ACHN (cell line): ENCODE results near the gene SAMD4A.
A peak's percentile ranks its signal among the peaks of the same experiment; 100 is the strongest.

Experiments used
- DNase-seq: peaks from one replicate; pipeline ENCODE4 v3.0.0-alpha.2; 2015
- in situ Hi-C: cut with HindIII; loops from 2 replicates; pipeline ENCODE4 v1.10.0; 2017; ENCODE audit warnings: low sequenced_read_pairs, low pct_ligation_motif_present, low pct_unique_long_range_greater_than_20kb

Gene SAMD4A

DNA sequence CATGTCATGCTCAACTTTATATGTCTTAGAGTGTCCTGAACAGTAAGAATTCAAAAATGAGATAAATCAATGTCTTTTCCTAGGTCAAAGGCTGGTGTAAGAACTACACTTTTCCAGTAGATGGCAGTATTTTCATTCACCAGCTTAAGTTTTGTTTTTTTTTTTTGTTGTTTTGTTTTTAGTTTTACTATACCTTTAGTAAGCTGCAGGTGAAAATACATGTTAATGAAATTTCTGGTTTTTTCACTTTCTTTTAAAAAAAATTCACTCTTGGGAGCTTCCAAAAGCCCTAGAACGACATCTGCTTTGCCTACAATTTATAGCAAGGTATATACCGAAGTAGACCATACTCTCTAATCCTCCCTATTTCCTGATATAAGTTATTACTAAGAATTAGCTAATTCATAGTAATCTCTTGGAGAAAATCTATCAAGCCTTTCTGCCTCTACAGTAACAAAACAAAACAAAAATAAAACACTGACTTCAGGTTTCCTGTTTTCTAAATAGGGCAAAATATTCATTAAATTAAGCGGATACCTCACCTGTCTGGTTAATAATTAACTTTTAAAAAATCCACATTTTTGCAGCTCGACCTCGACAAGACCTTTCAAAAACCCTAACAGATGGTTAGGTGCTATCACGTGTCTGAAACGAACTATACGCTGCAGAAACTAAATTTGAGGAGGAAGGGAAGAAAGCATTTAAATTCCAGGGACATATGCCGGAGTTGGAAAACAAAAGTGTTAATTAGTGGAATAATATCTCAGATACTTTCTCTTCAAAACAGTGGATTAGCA, 2.7 kb upstream of the SAMD4A start:
- DNase-seq: peak; percentile 58
- in situ Hi-C loops: no loop called here

DNA sequence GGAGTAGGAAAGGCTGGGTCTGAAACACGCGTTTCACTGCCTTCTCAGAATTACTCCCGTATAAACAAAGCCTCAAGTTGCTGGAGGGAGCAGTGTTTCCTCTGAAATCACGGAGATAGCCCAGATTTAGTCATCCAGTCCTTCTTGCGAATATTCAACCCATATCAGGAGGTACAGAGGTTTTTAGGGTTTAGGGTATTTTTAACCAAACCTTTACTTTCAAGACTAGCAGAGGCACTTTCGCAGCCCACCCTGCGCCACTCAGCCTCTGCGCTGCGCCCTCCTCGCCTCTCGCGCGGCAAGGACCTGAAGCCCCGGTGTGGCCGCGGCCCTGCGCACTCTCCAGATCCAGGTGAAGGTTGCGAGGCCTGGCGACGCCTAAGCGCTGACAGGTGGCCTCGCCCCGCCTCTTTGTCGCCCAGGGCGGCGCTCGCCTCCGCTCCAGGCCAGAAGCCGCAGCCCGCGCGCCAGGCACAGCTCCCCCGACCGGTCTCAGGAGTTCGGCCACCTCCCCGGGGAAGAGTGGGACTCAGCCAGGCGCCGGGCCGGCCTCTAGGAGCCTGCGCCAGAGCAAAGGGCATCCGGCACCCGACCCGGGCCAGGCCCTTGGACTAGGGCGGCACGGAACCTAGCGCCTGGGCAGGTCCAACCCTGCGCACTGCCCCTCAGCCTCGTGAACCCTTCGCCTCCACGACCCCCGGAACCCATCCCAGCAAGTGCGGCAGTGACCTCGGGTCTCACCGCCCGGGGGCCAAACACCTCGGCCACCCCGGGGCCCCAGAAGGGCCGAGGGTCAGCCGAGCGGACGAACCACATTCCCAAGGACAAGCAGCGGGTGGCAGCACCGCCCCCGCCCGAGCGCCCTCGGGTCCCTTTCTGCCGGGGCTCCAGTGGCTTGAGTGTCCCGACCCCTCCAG, 1.8 kb upstream of the SAMD4A start:
- in situ Hi-C loops: no loop called here
- DNase-seq: peak; percentile 59

DNA sequence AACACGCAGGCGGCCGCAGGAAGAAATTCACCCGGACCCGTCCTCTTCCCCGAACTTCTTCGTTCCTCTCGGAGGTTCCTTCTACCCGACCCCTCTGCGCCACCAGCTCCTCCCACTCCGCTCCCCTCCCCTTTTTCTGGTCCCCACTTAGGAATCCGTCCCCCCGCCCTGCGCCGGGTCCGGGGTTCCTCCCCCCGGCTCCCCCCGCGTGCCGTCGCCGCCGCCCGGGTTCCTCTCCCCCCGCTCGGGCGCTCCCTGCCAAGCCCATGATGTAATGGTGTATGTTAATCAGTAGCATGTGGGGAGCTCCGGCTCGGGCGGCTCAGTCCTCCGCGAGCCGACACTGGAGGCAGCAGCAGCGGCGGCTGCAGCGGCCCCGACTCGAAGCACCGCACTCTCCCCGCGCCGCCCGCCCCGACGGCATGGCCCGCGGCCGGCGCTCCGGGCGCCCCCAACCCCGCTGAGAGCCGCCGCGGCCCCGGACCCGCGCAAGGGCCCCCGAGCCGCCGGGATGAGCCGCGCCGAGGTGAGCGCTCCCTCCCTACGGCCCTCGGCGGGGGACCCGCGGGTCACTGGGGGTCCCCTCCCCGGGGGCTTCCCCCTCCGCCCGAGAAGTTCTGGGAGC, 1.0 kb upstream of the SAMD4A start:
- in situ Hi-C loops: no loop called here
- DNase-seq: peak; percentile 91

DNA sequence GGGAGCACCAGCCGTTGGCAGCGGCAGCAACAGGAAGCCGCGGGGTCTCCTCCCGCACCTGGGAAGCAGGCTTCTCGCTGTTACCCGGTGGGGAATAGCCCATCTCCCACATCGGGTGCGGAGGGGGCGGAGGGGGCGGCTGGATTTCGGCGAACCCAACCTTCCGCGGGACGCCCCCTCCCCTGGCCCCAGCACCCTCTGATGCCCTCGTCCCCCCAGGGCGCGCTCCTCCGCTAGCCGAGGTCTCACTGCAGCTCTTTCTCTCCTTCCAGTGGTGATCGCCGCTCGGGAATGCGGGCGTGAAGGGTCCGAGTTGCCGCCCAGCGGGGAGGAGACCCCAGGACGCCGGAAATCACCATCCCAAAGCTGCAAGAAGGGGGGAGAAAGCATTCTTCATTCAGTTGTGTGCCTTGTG, 303 bp downstream of the SAMD4A start:
- in situ Hi-C loops: no loop called here
- peak; percentile 24 for DNase-seq

DNA sequence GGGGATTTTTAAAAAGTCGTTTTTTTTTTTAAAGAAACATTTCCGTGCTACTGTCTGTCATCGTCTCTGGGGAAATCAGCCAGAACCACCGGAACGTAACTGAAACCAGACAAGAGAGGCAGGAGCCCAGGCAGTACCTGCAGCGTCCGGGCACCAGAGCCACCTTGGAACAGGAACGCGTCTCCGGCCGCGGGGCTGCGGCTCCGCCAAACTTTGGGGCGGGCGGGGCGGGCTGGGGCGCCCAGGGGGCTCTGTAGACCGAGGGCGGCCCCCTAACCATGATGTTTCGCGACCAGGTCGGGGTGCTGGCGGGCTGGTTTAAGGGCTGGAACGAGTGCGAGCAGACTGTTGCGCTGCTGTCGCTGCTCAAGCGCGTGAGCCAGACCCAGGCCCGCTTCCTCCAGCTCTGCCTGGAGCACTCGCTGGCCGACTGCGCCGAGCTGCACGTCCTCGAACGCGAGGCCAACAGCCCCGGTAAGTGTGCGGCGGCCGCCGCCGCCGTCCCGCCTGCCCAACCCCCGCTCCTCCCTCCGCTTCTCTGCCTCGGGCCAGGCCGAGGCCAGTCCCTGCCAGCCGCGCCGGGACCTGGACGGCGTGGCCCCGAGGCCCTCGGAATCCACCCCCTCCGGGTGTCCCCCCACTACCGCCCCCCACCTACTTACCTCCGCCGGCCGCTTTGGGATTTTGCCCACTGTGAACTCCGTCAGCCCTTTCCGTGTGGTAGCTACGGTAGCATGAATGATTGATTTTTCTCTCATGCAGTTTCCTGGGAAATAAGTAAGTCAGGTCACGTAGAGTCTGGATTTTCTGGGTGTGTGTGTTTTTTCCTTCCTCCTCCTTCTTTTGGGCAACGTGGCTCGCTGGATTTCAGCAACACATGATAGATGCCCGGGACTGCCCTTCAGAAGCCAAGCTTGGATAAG, 972 bp downstream of the SAMD4A start:
- DNase-seq: peak; percentile 43
- in situ Hi-C loops: no loop called here

DNA sequence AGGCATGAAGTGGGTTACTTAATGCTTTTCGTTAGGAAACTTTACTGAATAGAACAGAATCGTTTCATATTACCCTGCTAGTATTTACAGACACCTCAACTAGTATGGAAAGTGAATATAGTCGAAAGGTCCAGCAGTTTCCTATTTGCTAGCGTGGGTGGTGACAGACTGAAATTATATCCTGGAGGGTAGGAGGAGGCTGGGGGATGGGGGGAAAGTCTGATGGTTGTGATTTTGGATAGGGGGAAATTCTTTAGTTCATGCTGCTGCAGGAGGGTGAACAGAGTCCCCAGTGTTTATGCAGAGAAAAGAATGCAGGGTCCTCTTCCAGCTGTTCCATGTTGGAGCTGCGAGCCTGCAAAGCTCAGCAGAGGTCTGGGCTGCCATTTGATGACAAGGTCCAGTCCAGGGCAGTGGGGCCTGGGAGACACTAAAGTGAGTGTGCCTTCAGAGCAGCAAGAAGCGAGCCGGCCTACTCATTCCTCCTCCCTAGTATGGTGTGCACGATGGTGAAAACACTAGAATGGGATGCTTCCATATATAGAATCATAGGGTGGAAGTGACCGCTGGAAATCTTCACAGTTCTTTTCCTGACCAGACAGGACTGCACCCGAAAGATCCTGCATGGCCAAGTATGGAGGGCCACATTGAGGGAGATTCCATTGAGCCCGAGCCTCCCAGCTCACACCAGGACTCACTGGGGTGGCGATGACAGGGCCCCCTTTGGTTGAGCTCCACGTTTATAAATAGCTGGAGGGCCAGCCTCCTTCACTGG, 2.1 kb downstream of the SAMD4A start:
- in situ Hi-C loops: no loop called here
- no peak for DNase-seq

DNA sequence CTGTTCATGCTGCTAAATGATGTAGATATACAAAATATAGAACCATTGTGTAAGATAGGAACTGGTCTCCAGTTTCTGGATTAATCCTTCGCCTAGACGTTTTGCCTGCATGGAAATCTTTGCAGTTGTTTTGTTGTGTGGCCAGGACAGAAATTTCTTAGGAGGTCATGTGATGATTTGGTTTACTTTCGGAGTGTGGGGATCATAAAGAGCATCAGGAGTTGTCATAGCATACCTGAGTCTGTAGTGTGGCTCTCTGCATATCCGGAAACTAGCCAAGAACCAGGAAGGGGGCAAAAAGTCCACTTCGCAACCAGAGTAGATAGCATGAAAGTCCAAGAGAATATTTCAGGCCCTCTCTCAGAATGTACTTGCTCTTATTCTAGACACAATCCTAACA, 3.1 kb downstream of the SAMD4A start:
- in situ Hi-C loops: no loop called here
- no peak for DNase-seq

DNA sequence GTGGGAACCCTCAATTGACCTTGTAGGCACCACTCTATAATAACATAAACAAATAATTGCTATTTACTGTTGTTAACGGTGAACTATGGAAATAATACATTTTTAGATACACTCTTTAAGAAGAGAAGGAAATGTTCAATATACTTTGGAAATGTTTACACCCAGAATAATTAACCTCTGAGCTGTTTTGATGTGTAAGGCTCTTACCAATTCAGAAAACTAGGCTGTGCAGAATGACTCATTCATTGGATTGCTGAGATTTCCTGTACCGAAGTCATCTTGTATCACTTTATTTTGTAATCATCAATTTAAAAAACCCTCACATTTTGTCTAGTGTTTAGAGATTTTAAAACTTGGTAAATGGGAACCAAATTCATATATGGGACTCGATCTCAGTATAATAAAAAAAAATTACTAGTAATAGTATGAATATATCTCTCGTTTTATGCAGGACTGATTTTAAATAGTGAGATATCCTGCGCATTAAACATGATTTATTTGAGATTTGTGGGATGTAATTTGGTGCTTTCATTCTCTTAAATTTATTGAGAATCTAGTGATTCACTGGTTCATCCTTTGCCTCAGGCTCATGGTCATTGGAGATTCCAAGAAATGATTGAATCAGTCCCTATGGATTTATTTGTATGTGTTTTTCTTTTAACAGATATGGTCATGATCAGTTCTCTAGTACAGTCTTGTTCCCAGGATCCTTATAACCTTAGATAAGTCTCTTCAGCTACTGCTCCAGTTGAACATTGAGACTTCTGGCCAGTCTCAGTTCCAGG, 3.9 kb downstream of the SAMD4A start:
- peak; percentile 63 for DNase-seq
- in situ Hi-C loops: no loop called here

DNA sequence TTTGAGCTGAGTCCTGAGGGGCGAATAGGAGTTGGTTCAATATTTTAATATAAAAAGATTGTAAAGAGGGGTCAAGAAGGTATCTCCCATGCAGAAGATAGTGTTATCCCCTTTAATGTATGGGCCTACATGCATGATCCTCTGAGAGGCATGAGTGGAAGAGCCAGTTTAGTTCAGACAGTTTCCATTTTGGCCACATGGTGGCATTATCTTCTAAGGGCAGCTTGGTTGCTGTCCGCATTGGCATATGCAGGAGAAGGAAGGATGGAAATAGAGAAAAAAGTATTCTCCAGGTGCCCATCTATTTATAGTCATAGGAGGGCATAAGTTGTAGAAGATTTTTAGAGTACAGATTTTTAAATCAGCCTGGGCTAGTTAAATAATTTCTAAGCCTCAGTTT, 5.4 kb downstream of the SAMD4A start:
- in situ Hi-C loops: no loop called here
- DNase-seq: peak; percentile 53

DNA sequence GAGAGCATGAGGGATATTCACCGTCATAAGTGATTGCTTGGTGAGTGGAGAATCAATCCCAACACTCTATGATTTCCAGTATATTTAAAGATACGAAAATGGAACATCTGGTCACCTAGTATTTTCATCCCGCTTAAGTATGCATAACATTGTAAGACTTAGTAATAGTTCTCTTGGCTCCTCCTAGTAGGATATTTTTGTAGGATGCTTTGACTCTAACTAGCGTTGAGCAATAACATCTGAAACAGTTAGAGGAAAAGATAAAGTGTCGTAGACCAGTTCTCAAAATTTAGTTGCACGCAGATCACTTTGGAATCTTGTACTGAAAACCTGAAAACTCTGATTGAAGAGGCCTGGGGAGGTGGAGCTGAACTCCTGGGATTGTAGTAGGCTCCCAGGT, 7.6 kb downstream of the SAMD4A start:
- DNase-seq: no peak
- in situ Hi-C loops: no loop called here

DNA sequence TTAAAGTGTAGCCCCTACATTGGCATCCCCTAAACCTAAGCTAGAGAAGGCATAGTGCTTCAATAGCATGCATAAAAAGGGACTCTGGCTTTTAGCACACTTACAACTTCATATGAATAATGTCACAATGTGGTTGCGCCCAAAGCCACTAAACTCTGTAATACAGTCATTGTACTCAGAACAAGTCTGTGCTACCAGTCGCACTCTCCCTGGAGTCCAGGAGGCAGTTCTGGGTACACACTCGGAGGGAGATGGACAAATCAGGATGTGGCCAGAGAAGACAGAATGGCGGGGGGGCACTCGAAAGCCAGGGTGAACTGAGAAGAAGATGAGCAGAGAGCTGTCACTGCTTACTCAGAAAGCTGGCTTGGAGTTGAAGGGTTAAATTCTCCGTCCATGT, 10.6 kb downstream of the SAMD4A start:
- in situ Hi-C loops: no loop called here
- DNase-seq: no peak

DNA sequence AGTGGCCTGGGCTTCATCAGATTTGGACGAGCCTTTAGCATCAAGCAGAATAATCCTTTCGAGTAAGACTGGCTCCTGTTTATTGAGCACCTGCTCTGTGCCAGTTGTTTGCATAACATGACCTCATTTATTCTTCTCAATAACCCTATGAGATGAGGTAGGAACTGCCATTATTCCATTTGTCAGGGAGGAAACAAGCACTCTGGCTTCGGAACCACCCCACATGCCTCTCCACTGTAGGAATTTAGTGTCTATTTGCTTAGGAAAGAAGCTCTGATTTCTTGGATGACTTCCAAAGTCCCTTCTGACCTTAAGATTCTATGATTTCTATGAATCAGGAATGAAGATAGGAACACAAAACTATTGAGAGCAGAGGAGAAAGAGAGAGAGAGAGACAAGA, 11.0 kb downstream of the SAMD4A start:
- no peak for DNase-seq
- in situ Hi-C loops: no loop called here

DNA sequence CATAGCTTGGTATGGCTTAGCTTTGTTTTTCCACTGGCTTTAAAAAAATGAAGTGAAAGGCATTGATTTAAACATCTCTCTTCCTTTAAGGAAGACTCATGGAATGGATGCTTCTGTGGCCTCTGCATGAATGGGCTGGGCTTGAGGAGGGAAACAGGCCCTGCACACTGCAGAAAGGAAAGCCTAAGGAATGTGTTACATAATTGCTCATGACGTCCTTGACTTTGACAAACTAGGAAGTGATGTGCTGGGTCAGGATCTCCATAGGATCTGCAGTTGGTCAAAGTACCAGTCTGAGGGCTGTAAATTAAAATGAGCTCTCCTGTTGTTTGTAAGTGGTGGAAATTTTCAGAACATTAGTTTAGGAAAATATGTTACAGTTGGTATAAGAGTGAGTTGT, 12.7 kb downstream of the SAMD4A start:
- in situ Hi-C loops: no loop called here
- no peak for DNase-seq

DNA sequence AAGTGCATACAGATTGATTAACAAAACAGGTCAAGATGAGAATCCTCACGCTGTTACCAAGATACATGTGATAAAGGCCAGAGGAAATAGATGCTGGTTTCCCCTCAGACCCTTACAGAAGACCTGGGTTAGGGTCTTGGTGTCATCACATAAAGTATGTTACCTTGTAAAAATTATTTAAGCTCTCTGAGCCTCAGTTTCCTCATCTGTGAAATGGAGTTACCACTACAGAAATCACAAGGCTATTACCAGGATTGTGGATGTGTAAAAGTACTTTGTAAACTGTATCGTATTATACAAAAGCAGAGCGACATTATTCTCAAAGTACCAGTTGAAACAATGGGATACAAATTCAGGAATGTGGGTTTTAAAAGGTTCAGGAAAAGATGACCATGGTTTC, 14.0 kb downstream of the SAMD4A start:
- in situ Hi-C loops: no loop called here
- no peak for DNase-seq

DNA sequence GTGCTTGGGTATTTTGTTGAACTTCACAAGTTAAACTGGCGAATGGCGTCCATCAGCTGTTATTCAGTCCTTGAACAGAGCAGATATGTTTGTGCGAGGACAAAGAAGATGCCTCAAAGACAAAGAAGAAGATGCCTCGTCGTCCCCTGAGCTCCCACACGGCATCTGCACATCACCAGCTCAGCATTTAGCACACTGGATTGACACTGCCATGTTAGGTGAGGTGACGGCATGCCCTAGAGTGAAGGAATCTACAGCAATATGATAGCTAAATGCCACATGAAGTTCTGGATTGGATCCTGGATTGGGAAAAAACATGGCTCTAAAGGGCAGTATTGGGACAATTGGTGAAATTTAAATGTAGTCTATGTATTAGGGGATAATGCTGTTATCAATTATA, 15.4 kb downstream of the SAMD4A start:
- in situ Hi-C loops: no loop called here
- DNase-seq: no peak

DNA sequence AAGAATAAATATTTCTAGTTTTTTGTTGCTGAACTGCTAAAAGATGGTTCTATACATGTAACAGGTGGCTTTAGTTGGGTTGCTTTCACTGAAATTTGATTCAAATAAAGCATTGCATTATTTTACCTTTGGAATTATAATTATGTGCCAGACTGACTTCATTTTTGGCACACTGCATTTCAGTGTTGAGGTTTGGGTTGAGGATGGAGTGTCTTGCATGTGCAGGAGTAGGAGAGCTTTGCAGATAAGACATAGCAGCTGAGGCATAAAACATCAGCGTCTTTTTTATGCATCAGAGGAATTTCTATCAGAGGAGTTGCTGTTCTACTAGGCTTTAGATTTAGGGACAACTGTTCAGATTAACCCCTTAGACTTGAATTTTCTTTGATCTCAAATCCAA, 17.2 kb downstream of the SAMD4A start:
- in situ Hi-C loops: no loop called here
- no peak for DNase-seq

DNA sequence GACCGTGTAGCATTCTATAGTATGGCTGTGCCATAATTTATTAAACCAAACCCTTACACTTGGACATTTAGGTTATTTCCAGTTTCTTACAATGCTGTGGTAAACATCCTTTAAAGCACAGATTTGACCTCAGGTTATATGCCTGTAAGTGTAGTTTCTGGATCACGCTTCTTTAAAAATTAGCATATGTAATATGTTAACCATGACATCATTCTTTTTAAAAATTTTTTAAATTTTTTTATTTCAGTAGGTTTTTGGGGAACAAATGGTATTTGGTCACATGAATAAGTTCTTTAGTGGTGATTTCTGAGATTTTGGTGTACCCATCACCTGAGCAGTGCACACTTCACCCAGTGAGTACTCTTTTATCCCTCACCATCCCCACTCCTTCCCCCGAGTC, 18.3 kb downstream of the SAMD4A start:
- no peak for DNase-seq
- in situ Hi-C loops: no loop called here
